ENCODE results near the gene SYNGR3.

SYNGR3 gene

DNA sequence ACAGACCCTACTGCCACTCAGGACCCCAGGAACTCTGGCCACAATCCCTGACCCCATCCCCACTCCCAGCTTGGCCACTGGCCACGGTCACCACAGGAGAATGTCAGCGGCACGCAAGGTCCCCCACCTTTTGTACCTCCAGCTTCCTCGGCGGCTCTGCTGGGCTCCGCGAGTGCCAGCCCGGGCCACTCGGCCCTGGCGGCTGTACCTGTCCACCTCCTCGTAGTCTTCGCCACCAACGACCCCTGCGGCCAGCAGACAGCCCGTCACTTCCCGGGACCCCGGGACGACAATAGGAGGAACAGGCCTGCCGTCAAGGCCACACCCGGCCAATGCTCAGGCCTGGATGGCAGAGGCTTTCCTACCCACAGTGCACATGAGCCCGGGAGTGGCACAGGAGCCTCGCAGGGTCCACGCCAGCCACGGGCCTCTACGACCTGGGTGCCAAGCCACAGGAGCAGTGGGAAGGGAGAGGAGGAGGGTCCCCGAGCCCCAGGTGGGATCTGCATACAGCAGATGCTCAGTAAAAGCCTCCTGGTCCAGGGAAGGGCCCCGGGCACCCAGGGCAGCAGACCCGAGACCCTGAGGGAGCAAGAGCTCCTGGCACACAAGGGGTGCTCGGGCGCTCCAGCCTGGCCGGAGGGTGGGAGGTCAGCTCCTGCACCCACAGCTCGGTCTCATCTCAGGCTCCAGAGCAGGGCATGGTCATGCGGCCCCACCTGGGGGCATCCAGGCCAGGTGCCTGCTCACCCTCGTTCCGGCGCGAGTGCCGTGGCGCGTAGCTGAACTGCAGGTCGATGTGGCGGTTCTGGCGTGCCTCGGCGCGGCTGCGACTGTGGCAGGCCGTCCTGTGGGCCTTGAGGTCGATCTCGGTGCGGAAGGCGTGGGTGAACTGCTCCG lies 11.9 kb downstream of the SYNGR3 start:
- no peak overlapping the region for H2AFZ ChIP-seq (ENCODE audit: low read length)
- no peaks in the 10 kb centered on the region; the same call in 1 of the 2 replicates for H4K20me1 ChIP-seq (ENCODE audit: insufficient read depth, low read length)
- peaks cover 40% of the 10 kb centered on the region for H3K79me2 ChIP-seq (ENCODE audit: low read length)
- no peaks in the 10 kb centered on the region for H3F3A ChIP-seq (ENCODE audit: insufficient read depth, low read length)
- H3K9me3 ChIP-seq (replicated peaks; ENCODE audit: insufficient read depth, low read length): no peaks in the 10 kb centered on the region
- no peak overlapping the region for H3K4me2 ChIP-seq (ENCODE audit: low read depth, low read length)
- H3K27me3 ChIP-seq (replicated peaks; ENCODE audit: insufficient read depth, low read length): no peaks in the 10 kb centered on the region
- no peak overlapping the region for H3K4me3 ChIP-seq (ENCODE audit: low read length)
- H3K36me3 ChIP-seq (replicated peaks; ENCODE audit: insufficient read depth, low read length): no peaks in the 10 kb centered on the region
- no peaks in the 10 kb centered on the region for H3K9me2 ChIP-seq (replicated peaks; ENCODE audit: insufficient read depth, low read length)
- no peak overlapping the region for H3K27ac ChIP-seq (ENCODE audit: low read length)
- TF ChIP-seq EZH2 (optimal IDR thresholded peaks at IDR 0.05; ENCODE audit: low read depth, low read length) (no peak), EZH2phosphoT487 (IDR thresholded peaks at IDR 0.05; ENCODE audit: low read length) (no peak)
- TF ChIP-seq, protein P1, sequence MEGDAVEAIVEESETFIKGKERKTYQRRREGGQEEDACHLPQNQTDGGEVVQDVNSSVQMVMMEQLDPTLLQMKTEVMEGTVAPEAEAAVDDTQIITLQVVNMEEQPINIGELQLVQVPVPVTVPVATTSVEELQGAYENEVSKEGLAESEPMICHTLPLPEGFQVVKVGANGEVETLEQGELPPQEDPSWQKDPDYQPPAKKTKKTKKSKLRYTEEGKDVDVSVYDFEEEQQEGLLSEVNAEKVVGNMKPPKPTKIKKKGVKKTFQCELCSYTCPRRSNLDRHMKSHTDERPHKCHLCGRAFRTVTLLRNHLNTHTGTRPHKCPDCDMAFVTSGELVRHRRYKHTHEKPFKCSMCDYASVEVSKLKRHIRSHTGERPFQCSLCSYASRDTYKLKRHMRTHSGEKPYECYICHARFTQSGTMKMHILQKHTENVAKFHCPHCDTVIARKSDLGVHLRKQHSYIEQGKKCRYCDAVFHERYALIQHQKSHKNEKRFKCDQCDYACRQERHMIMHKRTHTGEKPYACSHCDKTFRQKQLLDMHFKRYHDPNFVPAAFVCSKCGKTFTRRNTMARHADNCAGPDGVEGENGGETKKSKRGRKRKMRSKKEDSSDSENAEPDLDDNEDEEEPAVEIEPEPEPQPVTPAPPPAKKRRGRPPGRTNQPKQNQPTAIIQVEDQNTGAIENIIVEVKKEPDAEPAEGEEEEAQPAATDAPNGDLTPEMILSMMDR (IDR thresholded peaks at IDR 0.05; ENCODE audit: low read length): no peak
- no peaks in the 10 kb centered on the region for H3K4me1 ChIP-seq (ENCODE audit: low read length)
- no peak for DNase-seq
- H3K9ac ChIP-seq (ENCODE audit: low read length): no peak overlapping the region

DNA sequence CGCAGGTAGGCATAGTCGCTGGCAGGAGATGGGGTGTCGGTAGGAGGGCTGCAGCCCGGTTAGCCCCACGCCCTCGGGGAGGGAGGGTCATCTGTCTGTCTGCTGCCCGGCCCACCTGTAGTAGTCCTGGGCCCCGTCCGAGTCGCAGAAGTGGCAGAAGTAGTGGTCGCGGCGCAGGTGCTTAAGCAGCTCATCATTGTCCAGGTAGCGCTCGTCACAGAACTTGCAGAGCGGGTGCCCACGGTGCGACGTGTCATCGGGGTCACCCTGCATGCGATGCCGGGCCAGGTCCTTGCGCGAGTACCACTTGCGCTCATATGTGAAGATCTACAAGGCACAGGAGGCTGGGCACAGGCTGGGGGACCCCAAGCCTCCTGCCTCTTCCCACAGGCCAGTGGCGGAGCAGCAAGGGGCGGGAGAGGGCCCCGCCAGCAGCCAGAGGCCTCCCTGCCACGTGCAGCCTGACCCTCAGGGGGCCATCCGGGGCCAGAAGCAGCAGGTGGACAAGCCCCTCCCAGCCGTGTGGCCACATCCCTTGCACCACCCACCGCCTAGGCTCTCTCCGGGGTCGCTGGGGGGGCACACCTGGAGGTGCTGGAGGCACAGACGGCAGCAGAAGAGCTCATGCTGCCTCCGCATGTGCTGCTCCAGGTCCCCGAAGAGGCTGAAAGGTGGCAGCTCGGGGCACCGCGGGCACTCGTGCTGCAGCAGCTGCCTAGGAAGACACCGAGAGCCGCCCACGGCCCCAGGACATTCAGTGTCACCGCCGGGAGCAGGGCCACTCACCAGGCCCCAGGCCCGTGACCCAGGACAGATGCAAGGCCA lies 12.8 kb downstream of the SYNGR3 start:
- no peak for DNase-seq
- Histone ChIP-seq H3K36me3 (replicated peaks; ENCODE audit: insufficient read depth, low read length) (no peaks in the 10 kb centered on the region), H3K9me2 (replicated peaks; ENCODE audit: insufficient read depth, low read length) (no peaks in the 10 kb centered on the region), H3K79me2 (ENCODE audit: low read length) (peaks cover 49% of the 10 kb centered on the region), H4K20me1 (ENCODE audit: insufficient read depth, low read length) (peaks cover 2% of the 10 kb centered on the region; the same call in 1 of the 2 replicates), H2AFZ (ENCODE audit: low read length) (no peak overlapping the region), H3K27me3 (replicated peaks; ENCODE audit: insufficient read depth, low read length) (no peaks in the 10 kb centered on the region), H3K9ac (ENCODE audit: low read length) (no peak overlapping the region), H3K27ac (ENCODE audit: low read length) (no peak overlapping the region), H3K4me3 (ENCODE audit: low read length) (no peak overlapping the region), H3F3A (ENCODE audit: insufficient read depth, low read length) (no peaks in the 10 kb centered on the region), H3K9me3 (replicated peaks; ENCODE audit: insufficient read depth, low read length) (no peaks in the 10 kb centered on the region), H3K4me2 (ENCODE audit: low read depth, low read length) (no peak overlapping the region), H3K4me1 (ENCODE audit: low read length) (peaks cover 5% of the 10 kb centered on the region; the same call in 1 of the 2 replicates)
- TF ChIP-seq EZH2phosphoT487 (IDR thresholded peaks at IDR 0.05; ENCODE audit: low read length) (no peak), EZH2 (optimal IDR thresholded peaks at IDR 0.05; ENCODE audit: low read depth, low read length) (no peak)

DNA sequence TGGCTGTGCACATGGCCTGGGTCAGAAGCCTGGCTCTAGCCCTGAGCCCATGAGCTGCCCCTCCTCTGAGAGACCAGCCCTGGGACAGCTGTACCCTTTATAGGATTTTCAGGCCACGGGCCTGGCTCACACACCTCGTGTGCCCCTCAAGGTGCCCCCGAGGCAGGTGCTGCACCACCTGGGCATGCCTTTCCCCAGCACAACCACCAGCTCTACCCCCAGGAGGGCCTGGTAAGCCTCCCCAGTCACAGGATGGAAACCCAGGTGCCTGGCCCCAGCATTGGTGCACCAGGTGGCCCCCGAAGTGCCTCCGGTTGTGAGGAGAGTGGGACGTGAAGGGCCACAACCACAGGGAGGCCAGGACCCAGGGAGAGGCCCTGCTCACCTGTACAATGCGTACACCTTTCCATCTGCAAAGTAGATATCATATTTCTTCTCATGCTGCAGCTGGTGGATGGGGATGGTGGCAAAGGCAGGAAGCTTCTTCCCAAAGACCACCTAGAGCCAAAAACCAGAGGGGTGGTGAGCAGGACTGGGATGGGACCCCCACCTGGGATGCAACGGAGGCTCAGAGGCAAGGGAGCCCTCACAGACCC lies 13.6 kb downstream of the SYNGR3 start:
- no peak for DNase-seq
- Histone ChIP-seq H3K4me1 (ENCODE audit: low read length) (peaks cover 12% of the 10 kb centered on the region; the same call in 1 of the 2 replicates), H3K4me2 (ENCODE audit: low read depth, low read length) (no peak overlapping the region), H2AFZ (ENCODE audit: low read length) (no peak overlapping the region), H4K20me1 (ENCODE audit: insufficient read depth, low read length) (peaks cover 6% of the 10 kb centered on the region; the same call in 1 of the 2 replicates), H3K9me2 (replicated peaks; ENCODE audit: insufficient read depth, low read length) (no peaks in the 10 kb centered on the region), H3K9ac (ENCODE audit: low read length) (no peak overlapping the region), H3K4me3 (ENCODE audit: low read length) (no peak overlapping the region), H3K79me2 (ENCODE audit: low read length) (peaks cover 56% of the 10 kb centered on the region), H3F3A (ENCODE audit: insufficient read depth, low read length) (no peaks in the 10 kb centered on the region), H3K36me3 (replicated peaks; ENCODE audit: insufficient read depth, low read length) (no peaks in the 10 kb centered on the region), H3K9me3 (replicated peaks; ENCODE audit: insufficient read depth, low read length) (no peaks in the 10 kb centered on the region), H3K27me3 (replicated peaks; ENCODE audit: insufficient read depth, low read length) (no peaks in the 10 kb centered on the region), H3K27ac (ENCODE audit: low read length) (no peak overlapping the region)
- TF ChIP-seq EZH2phosphoT487 (IDR thresholded peaks at IDR 0.05; ENCODE audit: low read length) (no peak), EZH2 (optimal IDR thresholded peaks at IDR 0.05; ENCODE audit: low read depth, low read length) (no peak)
- TF ChIP-seq, protein P1 (IDR thresholded peaks at IDR 0.05; ENCODE audit: low read length): no peak

Measured in MM.1S (cell line).